Transverse colon (tissue), 3 donors: ENCODE measurements around the gene HOXB4.

Experiments
- EP300 ChIP-seq: sonication (generic); formaldehyde crosslinking; IDR thresholded peaks from one replicate; pipeline ENCODE4 v1.6.1; 2017; ENCODE audit warnings: antibody characterized with exemption, low read depth
- TF ChIP-seq, protein P1 (sequence below), 5 experiments: fragments of 200-600 bp in 3 of 5; fragments of 450-650 bp in 2 of 5; sonication (generic) in 3 of 5; IDR thresholded peaks; 1 replicate in 2 of 5; 2 replicates in 3 of 5; pipeline ENCODE4 v1.5.1; 2016 to 2017; ENCODE audit warnings: antibody characterized with exemption in 5 of 5, inconsistent platforms in 3 of 5, mild to moderate bottlenecking in 2 of 5, moderate library complexity in 1 of 5

DNA sequence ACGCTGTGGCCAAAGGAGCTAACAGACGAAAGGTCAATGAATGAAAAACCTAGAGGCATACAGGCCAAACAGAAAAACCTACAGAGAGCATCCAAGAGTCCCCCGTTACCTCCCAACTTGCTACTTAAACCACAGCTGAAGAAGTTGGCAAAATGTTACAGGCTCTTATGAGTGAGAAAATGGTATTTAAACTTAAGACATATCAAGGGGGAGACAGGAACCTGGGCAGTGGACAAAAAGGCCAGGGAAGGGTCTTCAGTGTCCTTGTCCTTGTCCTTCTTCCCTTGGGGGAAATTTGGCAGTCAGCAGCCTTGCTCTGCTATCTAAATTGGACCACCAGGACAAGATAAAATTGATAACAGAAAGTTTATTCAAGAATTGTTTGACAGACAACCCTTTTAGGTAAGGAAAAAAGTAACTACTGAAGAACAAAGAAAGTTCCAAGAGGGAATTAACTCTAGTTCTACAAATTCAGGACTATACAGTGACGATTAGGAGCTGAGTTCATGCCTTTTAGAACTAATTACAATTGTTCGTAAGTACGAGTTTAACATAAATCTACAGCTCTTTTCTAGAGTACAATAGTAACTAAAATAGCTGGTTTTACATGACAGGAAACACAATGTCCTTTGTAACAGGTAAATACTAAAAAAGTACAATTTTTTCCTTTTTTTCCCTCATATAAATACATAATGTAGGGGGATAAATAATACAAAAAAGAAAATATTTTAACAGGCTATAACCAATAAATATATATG, 29.4 kb downstream of the HOXB4 start:
- TF ChIP-seq, protein P1, sequence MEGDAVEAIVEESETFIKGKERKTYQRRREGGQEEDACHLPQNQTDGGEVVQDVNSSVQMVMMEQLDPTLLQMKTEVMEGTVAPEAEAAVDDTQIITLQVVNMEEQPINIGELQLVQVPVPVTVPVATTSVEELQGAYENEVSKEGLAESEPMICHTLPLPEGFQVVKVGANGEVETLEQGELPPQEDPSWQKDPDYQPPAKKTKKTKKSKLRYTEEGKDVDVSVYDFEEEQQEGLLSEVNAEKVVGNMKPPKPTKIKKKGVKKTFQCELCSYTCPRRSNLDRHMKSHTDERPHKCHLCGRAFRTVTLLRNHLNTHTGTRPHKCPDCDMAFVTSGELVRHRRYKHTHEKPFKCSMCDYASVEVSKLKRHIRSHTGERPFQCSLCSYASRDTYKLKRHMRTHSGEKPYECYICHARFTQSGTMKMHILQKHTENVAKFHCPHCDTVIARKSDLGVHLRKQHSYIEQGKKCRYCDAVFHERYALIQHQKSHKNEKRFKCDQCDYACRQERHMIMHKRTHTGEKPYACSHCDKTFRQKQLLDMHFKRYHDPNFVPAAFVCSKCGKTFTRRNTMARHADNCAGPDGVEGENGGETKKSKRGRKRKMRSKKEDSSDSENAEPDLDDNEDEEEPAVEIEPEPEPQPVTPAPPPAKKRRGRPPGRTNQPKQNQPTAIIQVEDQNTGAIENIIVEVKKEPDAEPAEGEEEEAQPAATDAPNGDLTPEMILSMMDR (IDR thresholded peaks at IDR 0.05) = no peak
- TF ChIP-seq EP300 = no peak
